ENCODE measurements around the gene GATAD2A.

Gene GATAD2A

GRCh38 chr19:19549804-19550464, 144.5 kb downstream of the GATAD2A start:
- DNase-seq: no peak

- no peak for DNase-seq
Observed at GRCh38 chr19:19550485-19550929, 145.0 kb downstream of the GATAD2A start.

GRCh38 chr19:19550972-19551852, 145.7 kb downstream of the GATAD2A start:
- DNase-seq: no peak

- DNase-seq: no peak
Observed at GRCh38 chr19:19551853-19552192, 146.3 kb downstream of the GATAD2A start.

GRCh38 chr19:19552798-19553197, 147.3 kb downstream of the GATAD2A start:
- DNase-seq: no peak

- DNase-seq: no peak
Observed at GRCh38 chr19:19553670-19554069, 148.2 kb downstream of the GATAD2A start.

GRCh38 chr19:19554074-19555023, 148.9 kb downstream of the GATAD2A start:
- no peak for DNase-seq

GRCh38 chr19:19558055-19558454, 152.6 kb downstream of the GATAD2A start:
- no peak for DNase-seq
